H9 (cell line): ENCODE data around the gene HMGCL. TPM values are rescaled to one million over a fixed set of nuclear protein-coding genes. Genes with fewer than 3 reads are reported as not detected.

Source experiments
- DNase-seq: peaks from one replicate; pipeline ENCODE4 v3.0.0-alpha.2; 2017
- H2AFZ ChIP-seq: one replicate; pipeline ENCODE4 v1.6.1; 2013; ENCODE audit warnings: mild to moderate bottlenecking, low read length, control low read depth, moderate library complexity
- H2AK5ac ChIP-seq: 2 replicates; pipeline ENCODE4 v1.6.1; 2013; ENCODE audit warnings: low read length, control low read depth, mixed read lengths; ENCODE audit not compliant: insufficient read length
- H2BK120ac ChIP-seq: one replicate; pipeline ENCODE4 v1.6.1; 2013; ENCODE audit warnings: low read depth, mild to moderate bottlenecking, low read length, control low read depth, inconsistent platforms; ENCODE audit not compliant: poor library complexity, severe bottlenecking
- H2BK12ac ChIP-seq: 2 replicates; pipeline ENCODE4 v1.6.1; 2013; ENCODE audit warnings: low read length, control low read depth, mixed read lengths, low read depth; ENCODE audit not compliant: insufficient read length
- H2BK15ac ChIP-seq: 2 replicates; pipeline ENCODE4 v1.6.1; 2013; ENCODE audit warnings: low read depth, low read length, control low read depth
- H2BK20ac ChIP-seq: one replicate; pipeline ENCODE4 v1.6.1; 2013; ENCODE audit warnings: low read depth, mild to moderate bottlenecking, low read length, control low read depth, inconsistent platforms; ENCODE audit not compliant: poor library complexity, severe bottlenecking
- H2BK5ac ChIP-seq: 2 replicates; pipeline ENCODE4 v1.6.1; 2013; ENCODE audit warnings: low read length, control low read depth, mixed read lengths; ENCODE audit not compliant: insufficient read length
- H3K14ac ChIP-seq: 2 replicates; pipeline ENCODE4 v1.6.1; 2013; ENCODE audit warnings: low read length, control low read depth; ENCODE audit not compliant: insufficient read depth
- H3K18ac ChIP-seq: 2 replicates; pipeline ENCODE4 v1.6.1; 2013; ENCODE audit warnings: low read depth, mild to moderate bottlenecking, mixed read lengths, low read length, control low read depth; ENCODE audit not compliant: insufficient read length
- H3K23ac ChIP-seq: 2 replicates; pipeline ENCODE4 v1.6.1; 2013; ENCODE audit warnings: low read length, control low read depth, mixed read lengths, low read depth; ENCODE audit not compliant: insufficient read length
- H3K23me2 ChIP-seq: 2 replicates; pipeline ENCODE4 v1.6.1; 2013; ENCODE audit warnings: low read depth, mild to moderate bottlenecking, mixed read lengths, low read length, control low read depth; ENCODE audit not compliant: insufficient read length, poor library complexity, severe bottlenecking
- H3K27ac ChIP-seq: 2 replicates; pipeline ENCODE4 v1.5.1; 2013; ENCODE audit warnings: low read length, control low read depth, mixed read lengths, low read depth; ENCODE audit not compliant: insufficient read length
- H3K27me3 ChIP-seq: 2 replicates; pipeline ENCODE4 v1.6.1; 2013; ENCODE audit warnings: low read length, control low read depth, inconsistent platforms; ENCODE audit not compliant: insufficient read depth
- H3K4ac ChIP-seq: 2 replicates; pipeline ENCODE4 v1.6.1; 2013; ENCODE audit warnings: low read depth, mild to moderate bottlenecking, control low read depth, inconsistent platforms, low read length, moderate library complexity
- H3K4me1 ChIP-seq: 2 replicates; pipeline ENCODE4 v1.6.1; 2013; ENCODE audit warnings: low read length, control low read depth, inconsistent platforms; ENCODE audit not compliant: insufficient read depth
- H3K4me2 ChIP-seq: 2 replicates; pipeline ENCODE4 v1.6.1; 2013; ENCODE audit warnings: low read length, control low read depth, mixed read lengths; ENCODE audit not compliant: insufficient read length, insufficient read depth
- H3K56ac ChIP-seq: 2 replicates; pipeline ENCODE4 v1.6.1; 2013; ENCODE audit warnings: low read depth, mild to moderate bottlenecking, mixed read lengths, low read length, control low read depth; ENCODE audit not compliant: insufficient read length
- H3K79me1 ChIP-seq: 2 replicates; pipeline ENCODE4 v1.6.1; 2013; ENCODE audit warnings: low read depth, mild to moderate bottlenecking, moderate library complexity, low read length, control low read depth, inconsistent platforms; ENCODE audit not compliant: insufficient read depth, poor library complexity, severe bottlenecking
- H3K79me2 ChIP-seq: 2 replicates; pipeline ENCODE4 v1.6.1; 2013; ENCODE audit warnings: low read length, control low read depth, inconsistent platforms; ENCODE audit not compliant: insufficient read depth
- H3K9ac ChIP-seq: 2 replicates; pipeline ENCODE4 v1.6.1; 2013; ENCODE audit warnings: low read length, control low read depth, mixed read lengths; ENCODE audit not compliant: insufficient read length; ENCODE audit errors: extremely low read depth
- H3K9me3 ChIP-seq: one replicate; pipeline ENCODE4 v1.6.1; 2013; ENCODE audit warnings: low read depth, low read length, inconsistent platforms; ENCODE audit not compliant: control insufficient read depth
- H3T11ph ChIP-seq: one replicate; pipeline ENCODE4 v1.6.1; 2013; ENCODE audit warnings: mild to moderate bottlenecking, low read length, control low read depth, inconsistent platforms
- H4K20me1 ChIP-seq: one replicate; pipeline ENCODE4 v1.6.1; 2013; ENCODE audit not compliant: control insufficient read depth, insufficient read length, insufficient read depth
- H4K5ac ChIP-seq: 2 replicates; pipeline ENCODE4 v1.6.1; 2013; ENCODE audit warnings: low read depth, mild to moderate bottlenecking, mixed read lengths, low read length, control low read depth; ENCODE audit not compliant: insufficient read length
- H4K8ac ChIP-seq: replicated peaks from 2 replicates; pipeline ENCODE4 v1.6.1; 2013; ENCODE audit warnings: low read length, control low read depth, mixed read lengths, low read depth; ENCODE audit not compliant: insufficient read length
- H4K91ac ChIP-seq: 2 replicates; pipeline ENCODE4 v1.6.1; 2013; ENCODE audit warnings: low read depth, mild to moderate bottlenecking, moderate library complexity, mixed read lengths, low read length, control low read depth; ENCODE audit not compliant: insufficient read length
- H3K27ac Mint-ChIP-seq, 3 experiments: 2 replicates in 2 of 3; 3 replicates in 1 of 3; pipeline ENCODE4 v1.8.0; 2020 to 2021; ENCODE audit warnings: mixed read lengths in 3 of 3, mild to moderate bottlenecking in 1 of 3, moderate library complexity in 1 of 3
- H3K27me3 Mint-ChIP-seq: 2 replicates; pipeline ENCODE4 v1.8.0; 2021; ENCODE audit warnings: low read depth, mild to moderate bottlenecking, moderate library complexity, mixed read lengths
- H3K36me3 Mint-ChIP-seq, 3 experiments: 2 replicates in 2 of 3; 3 replicates in 1 of 3; pipeline ENCODE4 v1.8.0; 2020 to 2021; ENCODE audit warnings: low read depth in 3 of 3, mixed read lengths in 3 of 3; ENCODE audit not compliant: insufficient read depth in 1 of 3
- H3K4me1 Mint-ChIP-seq, 2 experiments: 2 replicates each; pipeline ENCODE4 v1.8.0; 2020; ENCODE audit warnings: mixed read lengths in 2 of 2
- H3K4me3 Mint-ChIP-seq, 2 experiments: 2 replicates in 1 of 2; 3 replicates in 1 of 2; pipeline ENCODE4 v1.8.0; 2020 to 2021; ENCODE audit warnings: mild to moderate bottlenecking in 2 of 2, mixed read lengths in 2 of 2, moderate library complexity in 1 of 2
- H3K9me3 Mint-ChIP-seq, 2 experiments: 2 replicates in 1 of 2; 3 replicates in 1 of 2; pipeline ENCODE4 v1.8.0; 2020; ENCODE audit warnings: mild to moderate bottlenecking in 2 of 2, mixed read lengths in 2 of 2, moderate library complexity in 1 of 2
- CTCF ChIP-seq: fragments of 200-600 bp; sonication (generic); conservative IDR thresholded peaks from 3 replicates; pipeline ENCODE4 v1.8.0; 2021; ENCODE audit warnings: antibody characterized with exemption, mild to moderate bottlenecking
- WGBS: extraction: QIAGEN DNeasy Blood & Tissue Kit; methylation state at CpG from one replicate; pipeline ENCODE4 v1.1.7; 2013; ENCODE audit warnings: missing lambda C conversion rate, low lambda C conversion rate, mixed read lengths; ENCODE audit not compliant: insufficient read length; ENCODE audit errors: extremely low coverage; 5-methylcytosine and 5-hydroxymethylcytosine counted together
- total RNA-seq: library from RNA; stranded (reverse); gene quantifications from 2 replicates; pipeline ENCODE4 v1.2.1, GENCODE V29; 2021

Gene HMGCL
- total RNA-seq, 1 experiment from 2014 or later: 15.9 TPM

DNA sequence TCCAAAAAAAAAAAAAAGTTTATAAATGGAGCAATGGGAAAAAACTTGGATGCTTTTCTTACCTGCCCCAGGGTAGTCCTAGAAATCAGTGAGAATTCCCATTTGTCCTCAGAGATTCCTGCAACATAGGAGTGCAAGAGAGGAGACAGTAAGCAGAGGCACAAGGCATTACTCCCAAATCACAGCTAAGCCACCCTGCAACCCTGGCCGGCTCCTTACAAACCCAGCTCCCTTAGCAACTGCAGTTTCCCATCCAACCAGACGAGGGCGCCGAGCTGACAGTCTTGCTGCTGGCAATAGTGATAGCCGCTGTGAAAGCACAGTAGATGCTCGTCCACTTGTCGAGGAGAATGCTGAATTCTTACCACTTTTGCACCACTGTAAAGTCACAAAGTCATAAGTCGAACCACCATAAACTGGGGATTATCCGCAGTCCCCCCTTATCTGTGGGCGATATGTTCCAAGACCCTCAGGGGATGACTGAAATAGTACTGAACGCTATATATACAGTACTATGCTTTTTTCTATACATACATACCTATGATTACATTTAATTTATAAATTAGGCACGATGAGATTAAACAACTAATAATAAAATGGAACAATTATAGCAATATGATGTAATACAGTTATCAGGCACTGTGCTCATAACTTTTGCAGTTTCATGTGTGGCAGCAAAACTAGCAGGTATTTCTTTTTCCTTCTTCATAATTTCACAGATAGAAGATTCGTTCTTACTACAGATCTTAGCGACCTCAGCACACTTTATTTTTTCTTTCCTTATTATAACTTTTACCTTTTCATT is 53.0 kb downstream of the HMGCL start:
- no peak overlapping the region for H3K23ac ChIP-seq
- no peak overlapping the region for H4K5ac ChIP-seq
- H4K91ac ChIP-seq: no peak overlapping the region
- peak; percentile 89 for TF ChIP-seq CTCF
- no peak overlapping the region for H3K18ac ChIP-seq
- Mint-ChIP-seq H3K4me1 (peaks cover 2 to 3% of the 10 kb centered on the region in 2 experiments), H3K36me3 (peaks cover 0 to 19% (median 15%) of the 10 kb centered on the region in 3 experiments; a peak in 5 of 7 replicates), H3K9me3 (no peaks in the 10 kb centered on the region), H3K4me3 (no peak overlapping the region), H3K27ac (no peak overlapping the region; a peak in 1 of 7 replicates), H3K27me3 (no peaks in the 10 kb centered on the region)
- no peak overlapping the region for H4K8ac ChIP-seq
- no peak overlapping the region for H3K4me2 ChIP-seq
- peaks cover 3% of the 10 kb centered on the region for H3K79me1 ChIP-seq
- no peak overlapping the region for H2BK120ac ChIP-seq
- H2AK5ac ChIP-seq: no peak overlapping the region
- no peak overlapping the region for H3K4ac ChIP-seq
- H2BK20ac ChIP-seq: no peak overlapping the region
- no peak overlapping the region for H2AFZ ChIP-seq
- peak; percentile 85 for DNase-seq
- no peak overlapping the region for H2BK5ac ChIP-seq
- H4K20me1 ChIP-seq: no peaks in the 10 kb centered on the region
- no peak overlapping the region for H2BK12ac ChIP-seq
- no peak overlapping the region for H3K9ac ChIP-seq
- H2BK15ac ChIP-seq: no peak overlapping the region
- no CpG with 5 or more reads among the region's 14 CpGs for WGBS
- no peaks in the 10 kb centered on the region for H3K9me3 ChIP-seq
- H3K4me1 ChIP-seq: no peaks in the 10 kb centered on the region; the same call in 1 of the 2 replicates
- no peaks in the 10 kb centered on the region for H3K79me2 ChIP-seq
- no peaks in the 10 kb centered on the region for H3K27me3 ChIP-seq
- no peak overlapping the region for H3K14ac ChIP-seq
- H3K56ac ChIP-seq: no peak overlapping the region
- H3K27ac ChIP-seq: no peak overlapping the region
- no peak overlapping the region for H3T11ph ChIP-seq
- H3K23me2 ChIP-seq: no peaks in the 10 kb centered on the region
